ENCODE measurements around the gene ADAM15.

GRCh38 chr1:155051342-155051776 lies 243 bp downstream of the ADAM15 start:
- TF ChIP-seq POLR2A (IDR thresholded peaks at IDR 0.05) (no peak), CTCF (IDR thresholded peaks at IDR 0.05) (no peak)

Measured in right lobe of liver (tissue), 4 donors.